ENCODE data around the gene RALGDS. TPM values are rescaled to one million over a fixed set of nuclear protein-coding genes. Genes with fewer than 3 reads are reported as not detected.

The RALGDS gene
- total and polyA plus RNA-seq, 8 donors: 43.5 to 58.9 (median 50.4) TPM

- peak; percentile 87 for ATAC-seq
- Histone ChIP-seq H3K4me3 (no peak overlapping the region), H3K9me3 (no peaks in the 10 kb centered on the region), H3K27ac (peak overlapping the region in 1 of 2 donors; percentile 18), H3K36me3 (peaks cover 0 to 98% of the 10 kb centered on the region in 2 donors), H3K27me3 (no peaks in the 10 kb centered on the region), H3K4me1 (peaks cover 0 to 8% of the 10 kb centered on the region in 2 donors)
- TF ChIP-seq, protein P1, sequence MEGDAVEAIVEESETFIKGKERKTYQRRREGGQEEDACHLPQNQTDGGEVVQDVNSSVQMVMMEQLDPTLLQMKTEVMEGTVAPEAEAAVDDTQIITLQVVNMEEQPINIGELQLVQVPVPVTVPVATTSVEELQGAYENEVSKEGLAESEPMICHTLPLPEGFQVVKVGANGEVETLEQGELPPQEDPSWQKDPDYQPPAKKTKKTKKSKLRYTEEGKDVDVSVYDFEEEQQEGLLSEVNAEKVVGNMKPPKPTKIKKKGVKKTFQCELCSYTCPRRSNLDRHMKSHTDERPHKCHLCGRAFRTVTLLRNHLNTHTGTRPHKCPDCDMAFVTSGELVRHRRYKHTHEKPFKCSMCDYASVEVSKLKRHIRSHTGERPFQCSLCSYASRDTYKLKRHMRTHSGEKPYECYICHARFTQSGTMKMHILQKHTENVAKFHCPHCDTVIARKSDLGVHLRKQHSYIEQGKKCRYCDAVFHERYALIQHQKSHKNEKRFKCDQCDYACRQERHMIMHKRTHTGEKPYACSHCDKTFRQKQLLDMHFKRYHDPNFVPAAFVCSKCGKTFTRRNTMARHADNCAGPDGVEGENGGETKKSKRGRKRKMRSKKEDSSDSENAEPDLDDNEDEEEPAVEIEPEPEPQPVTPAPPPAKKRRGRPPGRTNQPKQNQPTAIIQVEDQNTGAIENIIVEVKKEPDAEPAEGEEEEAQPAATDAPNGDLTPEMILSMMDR (IDR thresholded peaks at IDR 0.05): peak; percentile 94 to 96
- intact Hi-C loops (cut with DNase I): loop anchor here in 1 of 2 donors (5.0 kb wide), 1 partner anchor 44 kb away; no protein-coding TSS in a partner anchor
- peak in 3 of 4 donors; percentile 55 to 93 (median 64) for DNase-seq
Observed at GRCh38 chr9:133103183-133103986, 17.7 kb downstream of the RALGDS start.

DNA sequence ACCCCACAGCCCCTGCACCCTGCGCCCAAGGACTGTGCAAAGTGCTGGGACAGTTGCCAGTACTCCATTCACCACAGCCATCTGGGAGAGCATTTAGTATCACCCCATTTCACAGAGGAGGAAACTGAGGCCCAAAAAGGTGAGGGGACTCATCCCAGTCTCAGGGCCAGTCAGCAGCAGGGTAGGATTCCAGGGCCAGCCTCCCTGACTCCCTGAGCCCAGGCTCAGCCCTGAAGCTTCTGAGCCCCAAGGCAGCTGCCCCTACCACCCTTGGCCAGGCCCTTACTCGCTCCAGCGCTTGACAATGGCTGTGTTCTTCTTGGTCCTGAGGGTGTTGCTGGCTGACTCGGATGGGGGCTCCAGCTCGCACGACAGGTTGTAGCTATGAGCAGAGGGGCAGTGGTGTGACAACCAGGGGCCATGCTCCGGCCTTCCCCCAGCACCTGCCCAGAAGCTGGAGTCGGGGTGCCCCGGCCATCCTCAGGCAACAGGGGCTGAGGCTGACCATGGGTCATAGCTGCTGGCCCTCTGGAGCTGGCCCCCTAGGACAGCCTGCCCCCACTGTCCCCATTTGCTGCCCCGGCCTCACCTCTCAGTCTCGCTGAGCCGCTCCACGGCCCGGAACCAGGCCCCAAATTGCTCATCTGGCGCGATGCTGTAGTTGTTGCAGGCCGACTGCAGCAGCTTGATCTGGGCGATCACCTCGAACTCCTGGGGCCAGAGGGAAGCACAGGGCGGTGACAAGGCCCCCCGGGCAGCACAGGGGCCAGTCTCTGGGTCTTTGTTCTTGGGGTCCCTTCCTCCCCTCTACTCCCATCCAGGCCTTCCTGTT is 18.6 kb downstream of the RALGDS start:
- DNase-seq (peak in 2 of 4 donors; percentile 26 to 76), ATAC-seq (no peak)
- no peak overlapping the region for H3K27ac ChIP-seq
- no peaks in the 10 kb centered on the region for H3K27me3 ChIP-seq
- H3K9me3 ChIP-seq: no peaks in the 10 kb centered on the region
- no peak overlapping the region for H3K4me3 ChIP-seq
- H3K4me1 ChIP-seq: peaks cover 0 to 8% of the 10 kb centered on the region in 2 donors
- TF ChIP-seq, protein P1 (IDR thresholded peaks at IDR 0.05): no peak
- peaks cover 0 to 98% of the 10 kb centered on the region in 2 donors for H3K36me3 ChIP-seq
- intact Hi-C loops (cut with DNase I): loop anchor here in 1 of 2 donors (5.0 kb wide), 1 partner anchor 45 kb away; no protein-coding TSS in a partner anchor

DNA sequence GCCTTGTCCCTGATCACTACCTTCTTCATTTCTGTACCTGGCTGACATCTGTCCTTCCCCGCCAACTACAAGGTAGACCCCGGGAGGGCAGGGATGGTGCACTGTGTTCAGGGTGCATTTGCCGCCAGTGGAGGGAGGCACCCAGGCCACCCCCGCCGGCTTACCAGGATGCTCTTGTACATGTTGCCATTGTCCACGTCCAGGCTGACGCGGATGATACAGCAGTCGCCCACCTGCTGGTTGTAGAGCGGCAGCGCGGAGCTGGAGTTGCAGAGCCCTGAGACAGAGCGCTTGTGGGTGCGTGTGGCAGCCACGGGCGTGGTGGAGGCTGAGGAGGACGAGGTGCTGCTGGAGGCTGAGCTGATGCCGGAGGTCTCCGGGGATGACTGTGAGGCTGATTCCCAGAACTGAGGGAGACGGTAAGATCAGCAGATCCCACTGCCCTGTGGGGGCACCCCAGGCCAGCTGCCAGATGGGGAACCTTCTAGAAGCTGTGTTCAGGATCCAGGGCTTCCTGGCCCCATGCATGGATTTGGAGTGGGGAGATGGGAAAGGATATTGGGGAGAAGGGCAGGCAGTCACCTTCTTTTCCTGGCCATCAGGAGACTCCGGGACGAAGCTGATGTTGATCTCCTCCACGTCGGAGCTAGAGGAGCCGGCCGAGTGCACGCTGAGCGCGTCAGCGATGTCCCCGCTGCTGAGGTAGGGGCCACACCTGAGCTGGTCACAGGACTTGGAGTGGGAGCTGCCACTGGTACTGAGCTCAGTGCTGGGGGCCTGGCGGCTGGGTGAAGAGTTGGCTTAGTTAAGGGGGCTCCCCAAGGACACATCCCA is 19.5 kb downstream of the RALGDS start:
- intact Hi-C loops (cut with DNase I): loop anchor here in 1 of 2 donors (5.0 kb wide), 1 partner anchor 46 kb away; no protein-coding TSS in a partner anchor

GRCh38 chr9:133100506-133101355 is 20.3 kb downstream of the RALGDS start:
- no peak overlapping the region for H3K27ac ChIP-seq
- H3K27me3 ChIP-seq: no peaks in the 10 kb centered on the region

More for the DNA sequence above, 19.5 kb downstream of the RALGDS start:
- DNase-seq (peak in 2 of 4 donors; percentile 29 to 76), ATAC-seq (no peak)
- H3K4me3 ChIP-seq: no peak overlapping the region
- TF ChIP-seq, protein P1 (IDR thresholded peaks at IDR 0.05): no peak
- H3K36me3 ChIP-seq: peaks cover 0 to 98% of the 10 kb centered on the region in 2 donors
- H3K9me3 ChIP-seq: peaks cover 0 to 4% of the 10 kb centered on the region in 2 donors
- peaks cover 0 to 8% of the 10 kb centered on the region in 2 donors for H3K4me1 ChIP-seq
- no peak overlapping the region for H3K27ac ChIP-seq
- no peaks in the 10 kb centered on the region for H3K27me3 ChIP-seq

More at GRCh38 chr9:133100506-133101355, 20.3 kb downstream of the RALGDS start:
- peaks cover 0 to 95% of the 10 kb centered on the region in 2 donors for H3K36me3 ChIP-seq
- H3K4me1 ChIP-seq: peaks cover 0 to 8% of the 10 kb centered on the region in 2 donors
- H3K9me3 ChIP-seq: peaks cover 0 to 12% of the 10 kb centered on the region in 2 donors
- DNase-seq (peak in 2 of 4 donors; percentile 27 to 40), ATAC-seq (no peak)
- intact Hi-C loops (cut with DNase I): loop anchor here in 1 of 2 donors (5.0 kb wide), 1 partner anchor 47 kb away; no protein-coding TSS in a partner anchor
- no peak overlapping the region for H3K4me3 ChIP-seq
- TF ChIP-seq, protein P1 (IDR thresholded peaks at IDR 0.05): no peak
